MCF 10A (cell line): ENCODE measurements around the gene TFCP2L1. TPM values are rescaled to one million over a fixed set of nuclear protein-coding genes. Genes with fewer than 3 reads are reported as not detected.
"Not testable (repeated sequence)": the region's sequence is repeated elsewhere in the genome, so short reads cannot be mapped to it uniquely, and the experiment has no call there.

Experiments used
- BruUV-seq: library from RNA; stranded (reverse); fragments of 400-500 nt; replicated peaks from 2 replicates; lab custom pipeline; 2021; lab: Mats Ljungman, UMichigan
- CTCF ChIA-PET: fragments of 300-600 bp; sonication (Branson Sonifier 250); formaldehyde crosslinking; extraction: SDS; loops from one replicate; lab custom pipeline; 2021; ENCODE audit warnings: antibody characterized with exemption, inconsistent platforms; lab: Yijun Ruan, JAX
- POLR2A ChIA-PET: fragments of 300-600, 350-650 bp; sonication (Branson Sonifier 250); formaldehyde crosslinking; extraction: SDS; loops from one replicate; lab custom pipeline; 2020; ENCODE audit warnings: antibody characterized with exemption, inconsistent platforms; lab: Yijun Ruan, JAX
- DNase-seq: peaks from one replicate; pipeline ENCODE4 v3.0.0-alpha.2; 2018; ENCODE audit not compliant: unreplicated experiment
- H3K27ac Mint-ChIP-seq: one replicate; pipeline ENCODE4 v1.8.0; 2022; ENCODE audit warnings: mild to moderate bottlenecking, low read depth, mixed read lengths; ENCODE audit not compliant: unreplicated experiment
- H3K27me3 Mint-ChIP-seq: one replicate; pipeline ENCODE4 v1.8.0; 2022; ENCODE audit warnings: mixed read lengths; ENCODE audit not compliant: insufficient read depth, unreplicated experiment
- H3K36me3 Mint-ChIP-seq: one replicate; pipeline ENCODE4 v1.8.0; 2022; ENCODE audit warnings: mild to moderate bottlenecking, moderate library complexity, mixed read lengths; ENCODE audit not compliant: insufficient read depth, unreplicated experiment
- H3K4me1 Mint-ChIP-seq: one replicate; pipeline ENCODE4 v1.8.0; 2022; ENCODE audit warnings: mixed read lengths; ENCODE audit not compliant: insufficient read depth, unreplicated experiment
- H3K4me3 Mint-ChIP-seq: one replicate; pipeline ENCODE4 v1.8.0; 2022; ENCODE audit warnings: mild to moderate bottlenecking, moderate library complexity, mixed read lengths; ENCODE audit not compliant: unreplicated experiment
- H3K9me3 Mint-ChIP-seq: one replicate; pipeline ENCODE4 v1.8.0; 2022; ENCODE audit warnings: mixed read lengths; ENCODE audit not compliant: unreplicated experiment
- intact Hi-C: fragments of 100-400 bp; cut with micrococcal nuclease; formaldehyde crosslinking; loops from 2 replicates; pipeline ENCODE4 v1.14.1; 2022
- total RNA-seq: library from RNA; stranded (reverse); gene quantifications from 2 replicates; pipeline ENCODE4 v1.2.3, GENCODE V29; 2022
- TF ChIP-seq, protein P1 (sequence below): fragments of 200-600 bp; IDR thresholded peaks from one replicate; pipeline ENCODE4 v1.8.0; 2022; ENCODE audit warnings: antibody characterized with exemption, mild to moderate bottlenecking; ENCODE audit not compliant: unreplicated experiment

TFCP2L1 gene
- total RNA-seq, 1 experiment from 2014 or later = 22.6 TPM

DNA sequence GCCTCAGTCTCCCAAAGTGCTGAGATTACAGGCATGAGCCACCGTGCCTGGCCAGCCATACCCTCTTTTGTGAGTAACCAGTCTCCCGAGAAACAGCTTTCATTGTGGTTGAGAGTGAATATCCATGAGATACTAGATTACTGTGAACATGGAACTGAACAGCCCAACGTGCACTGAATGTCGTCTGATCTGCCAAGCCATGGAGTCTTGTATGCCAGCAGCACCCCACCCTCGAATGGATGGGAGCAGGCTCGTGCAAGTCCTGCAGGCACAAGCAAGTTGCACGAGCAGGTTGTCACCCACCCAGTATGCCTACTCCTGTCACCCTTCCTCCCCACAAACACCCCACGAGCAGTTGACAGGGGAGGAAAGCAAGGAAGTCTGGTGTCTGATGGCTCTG, 36.5 kb upstream of the TFCP2L1 start:
- Mint-ChIP-seq H3K27me3 (no peaks in the 10 kb centered on the region), H3K4me3 (no peak overlapping the region), H3K9me3 (no peaks in the 10 kb centered on the region), H3K36me3 (peaks cover 6% of the 10 kb centered on the region), H3K4me1 (no peaks in the 10 kb centered on the region), H3K27ac (no peak overlapping the region)
- DNase-seq = no peak
- no TSS peak for BruUV-seq
- TF ChIP-seq, protein P1, sequence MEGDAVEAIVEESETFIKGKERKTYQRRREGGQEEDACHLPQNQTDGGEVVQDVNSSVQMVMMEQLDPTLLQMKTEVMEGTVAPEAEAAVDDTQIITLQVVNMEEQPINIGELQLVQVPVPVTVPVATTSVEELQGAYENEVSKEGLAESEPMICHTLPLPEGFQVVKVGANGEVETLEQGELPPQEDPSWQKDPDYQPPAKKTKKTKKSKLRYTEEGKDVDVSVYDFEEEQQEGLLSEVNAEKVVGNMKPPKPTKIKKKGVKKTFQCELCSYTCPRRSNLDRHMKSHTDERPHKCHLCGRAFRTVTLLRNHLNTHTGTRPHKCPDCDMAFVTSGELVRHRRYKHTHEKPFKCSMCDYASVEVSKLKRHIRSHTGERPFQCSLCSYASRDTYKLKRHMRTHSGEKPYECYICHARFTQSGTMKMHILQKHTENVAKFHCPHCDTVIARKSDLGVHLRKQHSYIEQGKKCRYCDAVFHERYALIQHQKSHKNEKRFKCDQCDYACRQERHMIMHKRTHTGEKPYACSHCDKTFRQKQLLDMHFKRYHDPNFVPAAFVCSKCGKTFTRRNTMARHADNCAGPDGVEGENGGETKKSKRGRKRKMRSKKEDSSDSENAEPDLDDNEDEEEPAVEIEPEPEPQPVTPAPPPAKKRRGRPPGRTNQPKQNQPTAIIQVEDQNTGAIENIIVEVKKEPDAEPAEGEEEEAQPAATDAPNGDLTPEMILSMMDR = no peak
- ChIA-PET CTCF (interaction anchor here (0.6 to 1.9 kb wide), 6 partner anchors 27 to 639 kb away, joined by 3 to 5 read pairs (median 4); no protein-coding TSS in a partner anchor), POLR2A (no interaction called here)
- intact Hi-C loops = no loop called here

- Mint-ChIP-seq H3K9me3 (no peaks in the 10 kb centered on the region), H3K36me3 (no peaks in the 10 kb centered on the region), H3K4me1 (no peaks in the 10 kb centered on the region), H3K27me3 (no peaks in the 10 kb centered on the region), H3K4me3 (no peak overlapping the region), H3K27ac (no peak overlapping the region)
- intact Hi-C loops = no loop called here
- DNase-seq = no peak
- ChIA-PET POLR2A (no interaction called here), CTCF (interaction anchor here (0.9 to 1.1 kb wide), 4 partner anchors 15 to 248 kb away, joined by 3 to 5 read pairs (median 4); no protein-coding TSS in a partner anchor)
- no TSS peak for BruUV-seq
- TF ChIP-seq, protein P1 = no peak
Measured at GRCh38 chr2:121319941-121320340, 34.9 kb upstream of the TFCP2L1 start.

GRCh38 chr2:121316986-121317385, 32.0 kb upstream of the TFCP2L1 start:
- no peak for DNase-seq
- no peak overlapping the region for H3K27ac Mint-ChIP-seq
- ChIA-PET POLR2A (no interaction called here), CTCF (interaction anchor here (1.8 kb wide), 1 partner anchor 39 kb away, joined by 4 read pairs; no protein-coding TSS in a partner anchor)
- no peaks in the 10 kb centered on the region for H3K36me3 Mint-ChIP-seq
- no peaks in the 10 kb centered on the region for H3K4me1 Mint-ChIP-seq
- peaks cover 18% of the 10 kb centered on the region for H3K27me3 Mint-ChIP-seq
- intact Hi-C loops = no loop called here
- no TSS peak for BruUV-seq
- no peak overlapping the region for H3K4me3 Mint-ChIP-seq
- no peaks in the 10 kb centered on the region for H3K9me3 Mint-ChIP-seq
- TF ChIP-seq, protein P1 = no peak

DNA sequence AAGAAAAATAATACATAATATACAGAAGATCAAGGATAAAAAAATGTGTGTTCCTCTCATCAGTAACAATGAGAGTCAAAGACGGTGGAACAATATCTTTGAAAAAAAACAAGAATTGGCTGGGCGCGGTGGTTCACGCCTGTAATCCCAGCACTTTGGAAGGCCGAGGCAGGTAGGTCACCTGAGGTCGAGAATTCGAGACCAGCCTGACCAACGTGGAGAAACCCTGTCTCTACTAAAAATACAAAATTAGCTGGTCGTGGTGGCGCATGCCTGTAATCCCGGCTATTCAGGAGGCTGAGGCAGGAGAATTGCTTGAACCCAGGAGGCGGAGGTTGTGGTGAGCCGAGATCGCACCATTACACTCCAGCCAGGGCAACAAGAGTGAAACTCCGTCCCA, 28.7 kb upstream of the TFCP2L1 start:
- intact Hi-C loops, H3K4me1 Mint-ChIP-seq, H3K9me3 Mint-ChIP-seq, H3K27ac Mint-ChIP-seq, DNase-seq, BruUV-seq, H3K36me3 Mint-ChIP-seq, H3K4me3 Mint-ChIP-seq: not testable (repeated sequence)
- peaks cover 43% of the 10 kb centered on the region for H3K27me3 Mint-ChIP-seq
- ChIA-PET POLR2A (interaction anchor here (0.6 kb wide), 1 partner anchor 477 kb away, joined by 3 read pairs; no protein-coding TSS in a partner anchor), CTCF (interaction anchor here (0.5 to 2.5 kb wide), 2 partner anchors 16 to 20 kb away, joined by 3 to 7 read pairs; no protein-coding TSS in a partner anchor)
